Fibroblast of lung (primary cell): ENCODE results near the gene SNRNP35.

Experiments
- EZH2 ChIP-seq: IDR thresholded peaks from 2 replicates; pipeline ENCODE4 v1.5.1; 2012; ENCODE audit warnings: low read length, control low read depth, mild to moderate bottlenecking; ENCODE audit errors: missing control alignments
- TF ChIP-seq, protein P1 (sequence below), 2 donors: IDR thresholded peaks in 1 of 2; conservative IDR thresholded peaks in 1 of 2; 1 replicate in 1 of 2; 2 replicates in 1 of 2; pipeline ENCODE4 v1.5.1; 2011 to 2012; ENCODE audit warnings: low read length in 2 of 2, control low read depth in 1 of 2, inconsistent platforms in 1 of 2, low read depth in 1 of 2, mild to moderate bottlenecking in 1 of 2

DNA sequence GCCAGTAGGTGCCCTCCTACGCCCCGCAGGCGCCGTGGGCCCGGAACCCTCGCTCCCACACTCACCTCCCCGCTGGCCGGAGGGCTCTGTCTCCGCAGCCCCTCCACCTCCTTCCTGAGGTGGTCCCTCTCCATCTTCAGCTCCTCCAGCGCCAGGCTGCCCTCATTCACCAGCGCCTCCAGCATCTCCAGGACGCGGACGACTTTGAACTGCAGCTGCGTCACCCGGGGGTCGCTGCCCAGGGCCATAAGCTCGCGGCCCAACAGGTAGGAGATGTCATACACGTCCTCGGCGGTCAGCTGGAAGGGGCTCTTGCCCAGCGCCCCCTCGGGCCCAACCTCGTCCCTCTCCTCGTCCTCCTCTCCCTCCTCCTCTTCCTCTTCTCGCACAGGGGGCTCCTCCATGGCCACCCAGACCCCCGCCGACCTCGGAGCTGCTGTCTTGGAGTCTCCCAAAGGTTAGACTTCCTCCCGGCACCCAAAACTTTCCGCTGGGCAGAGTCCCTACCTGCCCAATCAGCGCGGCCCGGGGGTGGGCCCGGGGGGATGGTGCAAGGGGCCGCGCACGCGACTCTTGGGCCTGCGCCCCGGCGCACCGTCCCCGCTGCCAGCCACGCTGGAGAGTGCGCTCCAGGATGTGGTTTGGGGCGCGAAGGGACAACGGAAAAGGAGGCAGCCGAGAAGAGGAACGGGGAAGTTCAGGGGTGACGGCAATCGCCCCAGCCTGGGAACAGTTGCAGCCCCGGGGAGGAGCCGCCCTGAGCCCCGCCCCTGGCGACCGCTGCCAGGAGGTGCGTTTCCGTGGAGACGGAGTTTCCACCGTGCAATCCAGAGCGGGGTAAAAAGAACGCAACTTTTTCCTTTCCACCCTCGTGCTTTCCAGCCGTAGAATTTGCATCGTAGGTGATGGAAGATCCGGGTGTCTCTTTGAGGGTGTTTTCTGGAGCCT is 21.6 kb upstream of the SNRNP35 start, which contains the start of gene RILPL2:
- TF ChIP-seq, protein P1, sequence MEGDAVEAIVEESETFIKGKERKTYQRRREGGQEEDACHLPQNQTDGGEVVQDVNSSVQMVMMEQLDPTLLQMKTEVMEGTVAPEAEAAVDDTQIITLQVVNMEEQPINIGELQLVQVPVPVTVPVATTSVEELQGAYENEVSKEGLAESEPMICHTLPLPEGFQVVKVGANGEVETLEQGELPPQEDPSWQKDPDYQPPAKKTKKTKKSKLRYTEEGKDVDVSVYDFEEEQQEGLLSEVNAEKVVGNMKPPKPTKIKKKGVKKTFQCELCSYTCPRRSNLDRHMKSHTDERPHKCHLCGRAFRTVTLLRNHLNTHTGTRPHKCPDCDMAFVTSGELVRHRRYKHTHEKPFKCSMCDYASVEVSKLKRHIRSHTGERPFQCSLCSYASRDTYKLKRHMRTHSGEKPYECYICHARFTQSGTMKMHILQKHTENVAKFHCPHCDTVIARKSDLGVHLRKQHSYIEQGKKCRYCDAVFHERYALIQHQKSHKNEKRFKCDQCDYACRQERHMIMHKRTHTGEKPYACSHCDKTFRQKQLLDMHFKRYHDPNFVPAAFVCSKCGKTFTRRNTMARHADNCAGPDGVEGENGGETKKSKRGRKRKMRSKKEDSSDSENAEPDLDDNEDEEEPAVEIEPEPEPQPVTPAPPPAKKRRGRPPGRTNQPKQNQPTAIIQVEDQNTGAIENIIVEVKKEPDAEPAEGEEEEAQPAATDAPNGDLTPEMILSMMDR (conservative IDR thresholded peaks at IDR 0.05 in 1 of 2, IDR thresholded peaks at IDR 0.05 in 1 of 2; ENCODE audit: low read depth in 1 of 2, low read length in 2 of 2), result peak in 1 of 2 donors; percentile 0
- no peak for TF ChIP-seq EZH2
